Astrocyte (in vitro differentiated cells and primary cell): ENCODE results near the gene MYADM. TPM values are rescaled to one million over a fixed set of nuclear protein-coding genes. Genes with fewer than 3 reads are reported as not detected.

Experiments
- DNase-seq: peaks from one replicate; pipeline ENCODE4 v3.0.0-alpha.2; 2010; ENCODE audit warnings: low read depth
- FAIRE-seq: peaks from 2 replicates; lab custom pipeline; 2011; peaks lifted over from hg19 to GRCh38; lab: Jason Lieb, UNC
- H2AFZ ChIP-seq: 2 replicates; pipeline ENCODE4 v1.6.0; 2012; ENCODE audit warnings: low read depth, low read length, inconsistent platforms
- H3K27ac ChIP-seq: 2 replicates; pipeline ENCODE4 v1.5.1; 2011; ENCODE audit warnings: low read depth, low read length, inconsistent platforms
- H3K27me3 ChIP-seq: 2 replicates; pipeline ENCODE4 v1.6.0; 2011; ENCODE audit warnings: low read length, inconsistent platforms; ENCODE audit not compliant: insufficient read depth
- H3K36me3 ChIP-seq: 2 replicates; pipeline ENCODE4 v1.5.1; 2011; ENCODE audit warnings: low read length, inconsistent platforms; ENCODE audit not compliant: insufficient read depth
- H3K4me1 ChIP-seq: 2 replicates; pipeline ENCODE4 v1.5.1; 2011; ENCODE audit warnings: low read length, inconsistent platforms; ENCODE audit not compliant: insufficient read depth
- H3K4me2 ChIP-seq: 2 replicates; pipeline ENCODE4 v1.6.0; 2012; ENCODE audit warnings: low read length, inconsistent platforms
- H3K4me3 ChIP-seq: 2 replicates; pipeline ENCODE4 v1.5.1; 2011; ENCODE audit warnings: low read depth, mild to moderate bottlenecking, low read length, inconsistent platforms; ENCODE audit not compliant: insufficient read depth
- H3K79me2 ChIP-seq: 2 replicates; pipeline ENCODE4 v1.6.0; 2012; ENCODE audit warnings: mild to moderate bottlenecking, low read length, inconsistent platforms; ENCODE audit not compliant: insufficient read depth
- H3K9ac ChIP-seq: 2 replicates; pipeline ENCODE4 v1.6.0; 2012; ENCODE audit warnings: mild to moderate bottlenecking, low read length, inconsistent platforms
- H3K9me3 ChIP-seq: 2 replicates; pipeline ENCODE4 v1.5.1; 2012; ENCODE audit warnings: low read depth, mild to moderate bottlenecking, low read length, inconsistent platforms; ENCODE audit not compliant: insufficient read depth
- H4K20me1 ChIP-seq: 2 replicates; pipeline ENCODE4 v1.6.0; 2012; ENCODE audit warnings: low read length, inconsistent platforms; ENCODE audit not compliant: insufficient read depth
- H3K27ac Mint-ChIP-seq: one replicate; pipeline ENCODE4 v1.8.0; 2021; ENCODE audit warnings: mild to moderate bottlenecking, mixed read lengths; ENCODE audit not compliant: unreplicated experiment
- H3K27me3 Mint-ChIP-seq: one replicate; pipeline ENCODE4 v1.8.0; 2021; ENCODE audit warnings: low read depth, mixed read lengths; ENCODE audit not compliant: unreplicated experiment
- H3K36me3 Mint-ChIP-seq: one replicate; pipeline ENCODE4 v1.8.0; 2021; ENCODE audit warnings: low read depth, mixed read lengths; ENCODE audit not compliant: unreplicated experiment
- H3K4me1 Mint-ChIP-seq: one replicate; pipeline ENCODE4 v1.8.0; 2021; ENCODE audit warnings: low read depth, mixed read lengths; ENCODE audit not compliant: unreplicated experiment
- H3K4me3 Mint-ChIP-seq: one replicate; pipeline ENCODE4 v1.8.0; 2021; ENCODE audit warnings: mild to moderate bottlenecking, moderate library complexity, mixed read lengths; ENCODE audit not compliant: unreplicated experiment
- H3K9me3 Mint-ChIP-seq: one replicate; pipeline ENCODE4 v1.8.0; 2021; ENCODE audit warnings: mild to moderate bottlenecking, mixed read lengths; ENCODE audit not compliant: unreplicated experiment
- CTCF ChIP-seq: IDR thresholded peaks from 2 replicates; pipeline ENCODE4 v1.5.1; 2011; ENCODE audit warnings: low read depth, mild to moderate bottlenecking, inconsistent platforms, low read length, moderate library complexity; ENCODE audit not compliant: insufficient read depth
- EZH2 ChIP-seq: IDR thresholded peaks from 2 replicates; pipeline ENCODE4 v1.6.1; 2012; ENCODE audit warnings: mild to moderate bottlenecking, low read length, inconsistent platforms; ENCODE audit not compliant: insufficient read depth
- total RNA-seq: library from RNA; stranded (reverse); gene quantifications from 2 replicates; pipeline ENCODE4 v1.2.1, GENCODE V29; 2021

Gene MYADM
- total RNA-seq, 1 donor from 2014 or later = 221 TPM

DNA sequence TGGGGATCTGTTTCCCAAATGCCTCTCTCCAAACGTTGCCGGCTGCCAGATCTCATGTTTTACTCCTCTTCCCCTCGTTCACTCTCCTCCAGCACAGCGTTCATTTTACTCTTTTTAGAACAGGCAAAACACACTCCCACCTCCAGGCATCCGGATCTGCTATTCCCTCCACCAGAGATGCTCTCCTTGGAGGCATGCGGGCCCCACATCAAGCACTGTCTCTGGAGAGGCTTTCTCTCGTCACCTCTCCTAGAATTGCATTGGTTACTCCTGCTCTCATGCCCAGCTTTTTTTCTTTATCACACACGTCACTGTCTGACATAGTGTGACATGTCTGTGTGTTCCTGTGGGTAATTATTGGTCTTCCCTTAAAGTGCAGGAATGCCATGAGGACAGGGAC is 20.1 kb upstream of the MYADM start:
- TF ChIP-seq CTCF = no peak
- TF ChIP-seq EZH2 = no peak
- H3K4me3 ChIP-seq = no peak overlapping the region
- H3K4me1 ChIP-seq = peaks cover 12% of the 10 kb centered on the region
- FAIRE-seq (no peak), DNase-seq (no peak)
- Mint-ChIP-seq H3K36me3 (no peaks in the 10 kb centered on the region), H3K4me3 (no peak overlapping the region), H3K27me3 (peaks cover 3% of the 10 kb centered on the region), H3K27ac (no peak overlapping the region), H3K9me3 (no peaks in the 10 kb centered on the region), H3K4me1 (no peaks in the 10 kb centered on the region)
- H3K9ac ChIP-seq = no peak overlapping the region
- no peaks in the 10 kb centered on the region for H3K79me2 ChIP-seq
- no peak overlapping the region for H3K27ac ChIP-seq
- no peaks in the 10 kb centered on the region for H3K36me3 ChIP-seq
- H3K27me3 ChIP-seq = no peaks in the 10 kb centered on the region
- H3K9me3 ChIP-seq = no peaks in the 10 kb centered on the region
- no peak overlapping the region for H3K4me2 ChIP-seq
- no peaks in the 10 kb centered on the region for H4K20me1 ChIP-seq
- no peak overlapping the region for H2AFZ ChIP-seq

- Histone ChIP-seq H3K27me3 (no peaks in the 10 kb centered on the region), H3K36me3 (no peaks in the 10 kb centered on the region), H3K27ac (peak overlapping the region; percentile 43), H2AFZ (peak overlapping the region; percentile 45), H3K79me2 (no peaks in the 10 kb centered on the region), H3K4me2 (peak overlapping the region; percentile 72), H3K4me3 (peak overlapping the region; percentile 29), H3K9me3 (no peaks in the 10 kb centered on the region), H3K4me1 (peaks cover 12% of the 10 kb centered on the region), H4K20me1 (no peaks in the 10 kb centered on the region), H3K9ac (peak overlapping the region; percentile 40)
- Mint-ChIP-seq H3K36me3 (no peaks in the 10 kb centered on the region), H3K4me1 (no peaks in the 10 kb centered on the region), H3K9me3 (no peaks in the 10 kb centered on the region), H3K4me3 (no peak overlapping the region), H3K27me3 (peaks cover 3% of the 10 kb centered on the region), H3K27ac (peak overlapping the region; percentile 19)
- DNase-seq (peak; percentile 72), FAIRE-seq (peak; percentile 79)
- TF ChIP-seq CTCF = no peak
- no peak for TF ChIP-seq EZH2
Observed at GRCh38 chr19:53849237-53849676, 18.4 kb upstream of the MYADM start.

- Mint-ChIP-seq H3K9me3 (no peaks in the 10 kb centered on the region), H3K27ac (no peak overlapping the region), H3K36me3 (no peaks in the 10 kb centered on the region), H3K4me1 (no peaks in the 10 kb centered on the region), H3K27me3 (peaks cover 3% of the 10 kb centered on the region), H3K4me3 (no peak overlapping the region)
- FAIRE-seq = no peak
- no peaks in the 10 kb centered on the region for H3K79me2 ChIP-seq
- H3K36me3 ChIP-seq = no peaks in the 10 kb centered on the region
- H3K9me3 ChIP-seq = no peaks in the 10 kb centered on the region
- no peak overlapping the region for H3K4me3 ChIP-seq
- no peaks in the 10 kb centered on the region for H4K20me1 ChIP-seq
- no peak overlapping the region for H2AFZ ChIP-seq
- no peak for DNase-seq
- H3K9ac ChIP-seq = no peak overlapping the region
- H3K4me2 ChIP-seq = no peak overlapping the region
- TF ChIP-seq EZH2 (no peak), CTCF (no peak)
- no peak overlapping the region for H3K27ac ChIP-seq
- H3K4me1 ChIP-seq = peaks cover 12% of the 10 kb centered on the region
- no peaks in the 10 kb centered on the region for H3K27me3 ChIP-seq
Observed at GRCh38 chr19:53853707-53854106, 14.0 kb upstream of the MYADM start.
